GM18498 (cell line): ENCODE data around the gene MYL6.

Experiments
- ATAC-seq: cut with Tn5 transposase; IDR thresholded peaks from one replicate; pipeline ENCODE4 v1.9.1; 2021; ENCODE audit warnings: mild to moderate bottlenecking, moderate library complexity; ENCODE audit not compliant: unreplicated experiment

MYL6 gene

GRCh38 chr12:56129206-56129941 lies 28.8 kb upstream of the MYL6 start:
- peak; percentile 34 for ATAC-seq

- ATAC-seq, result no peak
Observed at GRCh38 chr12:56129942-56130495, 28.1 kb upstream of the MYL6 start.

- ATAC-seq, result no peak
Observed at GRCh38 chr12:56130876-56131275, 27.3 kb upstream of the MYL6 start.

- ATAC-seq, result no peak
Observed at GRCh38 chr12:56134897-56135296, 23.3 kb upstream of the MYL6 start.

GRCh38 chr12:56137853-56138571 lies 20.1 kb upstream of the MYL6 start:
- no peak for ATAC-seq

GRCh38 chr12:56141946-56142784 lies 16.0 kb upstream of the MYL6 start:
- ATAC-seq, result no peak

GRCh38 chr12:56143217-56143616 lies 14.9 kb upstream of the MYL6 start:
- no peak for ATAC-seq

- ATAC-seq, result no peak
Observed at GRCh38 chr12:56143870-56144269, 14.3 kb upstream of the MYL6 start.

GRCh38 chr12:56145217-56145616 lies 12.9 kb upstream of the MYL6 start:
- ATAC-seq, result no peak

GRCh38 chr12:56146492-56147460 lies 11.4 kb upstream of the MYL6 start:
- ATAC-seq, result no peak

GRCh38 chr12:56150563-56150962 lies 7.6 kb upstream of the MYL6 start:
- ATAC-seq, result no peak

GRCh38 chr12:56151672-56152131 lies 6.5 kb upstream of the MYL6 start:
- ATAC-seq, result peak; percentile 61

GRCh38 chr12:56152132-56152755 lies 5.9 kb upstream of the MYL6 start, which contains the start of gene MYL6B:
Gene MYL6B (plus strand): TSS chr12:56152587. CDS start chr12:56153919, 1,332 bp downstream.
- ATAC-seq, result peak; percentile 88

GRCh38 chr12:56152756-56153677 lies 5.1 kb upstream of the MYL6 start:
- ATAC-seq, result no peak

- no peak for ATAC-seq
Observed at GRCh38 chr12:56153678-56154065, 4.5 kb upstream of the MYL6 start.

- ATAC-seq, result no peak
Observed at GRCh38 chr12:56154246-56154771, 3.9 kb upstream of the MYL6 start.

- no peak for ATAC-seq
Observed at GRCh38 chr12:56154818-56155217, 3.3 kb upstream of the MYL6 start.

- ATAC-seq, result no peak
Observed at GRCh38 chr12:56155256-56155845, 2.8 kb upstream of the MYL6 start.
